T-helper 9 cell (primary cell): ENCODE measurements around the gene RBP5.

ENCODE experiments used
- DNase-seq: peaks from one replicate; pipeline ENCODE4 v3.0.0-alpha.2; 2020

Gene RBP5

GRCh38 chr12:7145671-7146070 is 17.0 kb upstream of the RBP5 start:
- DNase-seq = no peak

GRCh38 chr12:7144414-7145120 is 15.9 kb upstream of the RBP5 start:
- no peak for DNase-seq

- no peak for DNase-seq
These were observed 14.9 kb upstream of the RBP5 start for GRCh38 chr12:7143564-7143963.

GRCh38 chr12:7142809-7143465 is 14.2 kb upstream of the RBP5 start:
- no peak for DNase-seq

- peak; percentile 43 for DNase-seq
These were observed 13.5 kb upstream of the RBP5 start for GRCh38 chr12:7142056-7142644.

- DNase-seq = no peak
These were observed 12.8 kb upstream of the RBP5 start for GRCh38 chr12:7141351-7142005.

GRCh38 chr12:7139200-7139599 is 10.5 kb upstream of the RBP5 start:
- no peak for DNase-seq

GRCh38 chr12:7137908-7138307 is 9.2 kb upstream of the RBP5 start:
- no peak for DNase-seq

GRCh38 chr12:7136676-7137075 is 8.0 kb upstream of the RBP5 start:
- DNase-seq = no peak

GRCh38 chr12:7136071-7136470 is 7.4 kb upstream of the RBP5 start:
- DNase-seq = no peak

- no peak for DNase-seq
These were observed 5.9 kb upstream of the RBP5 start for GRCh38 chr12:7134396-7135166.

- DNase-seq = no peak
These were observed 2.8 kb upstream of the RBP5 start for GRCh38 chr12:7131502-7131866.

- peak; percentile 31 for DNase-seq
These were observed 2.2 kb upstream of the RBP5 start for GRCh38 chr12:7130701-7131501.

GRCh38 chr12:7129872-7130691 is 1.4 kb upstream of the RBP5 start, which contains the start of gene CLSTN3:
Gene CLSTN3, plus strand, starts transcription at chr12:7130371. Its CDS starts 278 bp downstream, at chr12:7130649.
- DNase-seq = peak; percentile 88

GRCh38 chr12:7129287-7129871 is 690 bp upstream of the RBP5 start:
- peak; percentile 15 for DNase-seq

- no peak for DNase-seq
These were observed 618 bp downstream of the RBP5 start for GRCh38 chr12:7127916-7128626.

GRCh38 chr12:7125632-7126227 is 3.0 kb downstream of the RBP5 start:
- no peak for DNase-seq

GRCh38 chr12:7123806-7124522 is 4.7 kb downstream of the RBP5 start:
- no peak for DNase-seq
